ENCODE measurements around the gene USP6. TPM values are rescaled to one million over a fixed set of nuclear protein-coding genes. Genes with fewer than 3 reads are reported as not detected.

Gene USP6
- polyA plus RNA-seq, 2 of the 4 experiments (the other 2 are of a cell fraction), result 0.01 to 0.04 TPM

DNA sequence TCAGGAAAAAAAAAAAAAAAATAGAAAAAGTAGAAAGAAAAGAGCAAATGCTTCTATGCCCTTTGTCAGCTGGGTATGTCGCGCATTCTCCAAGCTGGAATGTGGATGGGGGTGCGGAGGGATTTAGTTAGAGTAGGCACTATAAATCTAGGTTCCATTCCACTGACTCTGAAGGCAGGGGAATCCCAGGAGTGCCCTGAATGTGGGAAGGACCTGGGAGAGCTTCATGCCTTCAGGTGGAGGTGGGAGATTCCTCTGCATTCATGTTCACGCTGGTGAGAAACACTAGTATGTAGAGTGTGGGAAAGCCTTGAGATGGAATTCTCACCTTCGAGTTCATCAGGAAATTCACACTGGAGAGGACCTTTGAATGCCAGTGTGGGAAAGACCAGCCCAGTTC lies 16.6 kb upstream of the USP6 start:
- ChIA-PET CTCF (no interaction called here), POLR2A (no interaction called here)
- Histone ChIP-seq H3K4me2 (no peak overlapping the region), H3K9me3 (peaks cover 95% of the 10 kb centered on the region), H3K4me3 (no peak overlapping the region), H3K4me1 (no peaks in the 10 kb centered on the region), H3K27ac (no peak overlapping the region)
- ATAC-seq (peak; percentile 20 to 32; a peak in 2 of 6 replicates), FAIRE-seq (no peak), DNase-seq (ENCODE audit: low read depth in 1 of 2, low spot score in 1 of 2) (no peak)
- 71% methylated on average over 5 of the region's 5 CpGs for WGBS (ENCODE audit: missing lambda C conversion rate)
- no peak for TF ChIP-seq FOXS1 (CRISPR knock-in tag; IDR thresholded peaks at IDR 0.05)
- TF ChIP-seq KDM1A (IDR thresholded peaks at IDR 0.05; ENCODE audit: low read depth), result no peak
- no peak for TF ChIP-seq EHF (CRISPR knock-in tag; IDR thresholded peaks at IDR 0.05)
- no peak for TF ChIP-seq TFCP2L1 (CRISPR knock-in tag; IDR thresholded peaks at IDR 0.05)
- no peak for TF ChIP-seq USF2 (IDR thresholded peaks at IDR 0.05)
- no peak for TF ChIP-seq NR3C1 (IDR thresholded peaks at IDR 0.05)
- TF ChIP-seq NFE2L2 (conservative IDR thresholded peaks at IDR 0.05; ENCODE audit: low read length), result no peak
- TF ChIP-seq, protein P1, sequence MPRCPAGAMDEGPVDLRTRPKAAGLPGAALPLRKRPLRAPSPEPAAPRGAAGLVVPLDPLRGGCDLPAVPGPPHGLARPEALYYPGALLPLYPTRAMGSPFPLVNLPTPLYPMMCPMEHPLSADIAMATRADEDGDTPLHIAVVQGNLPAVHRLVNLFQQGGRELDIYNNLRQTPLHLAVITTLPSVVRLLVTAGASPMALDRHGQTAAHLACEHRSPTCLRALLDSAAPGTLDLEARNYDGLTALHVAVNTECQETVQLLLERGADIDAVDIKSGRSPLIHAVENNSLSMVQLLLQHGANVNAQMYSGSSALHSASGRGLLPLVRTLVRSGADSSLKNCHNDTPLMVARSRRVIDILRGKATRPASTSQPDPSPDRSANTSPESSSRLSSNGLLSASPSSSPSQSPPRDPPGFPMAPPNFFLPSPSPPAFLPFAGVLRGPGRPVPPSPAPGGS (IDR thresholded peaks at IDR 0.05), result no peak
- TF ChIP-seq NPAS2 (CRISPR knock-in tag; IDR thresholded peaks at IDR 0.05; ENCODE audit: borderline replicate concordance), result no peak
- TF ChIP-seq RNF2 (IDR thresholded peaks at IDR 0.05; ENCODE audit: borderline replicate concordance, low read depth), result no peak
- TF ChIP-seq CBX2 (IDR thresholded peaks at IDR 0.05; ENCODE audit: borderline replicate concordance, low read depth), result no peak
- TF ChIP-seq SREBF2 (IDR thresholded peaks at IDR 0.05), result no peak
- no peak for TF ChIP-seq POLR2AphosphoS2 (conservative IDR thresholded peaks at IDR 0.05; ENCODE audit: low read length)
- no peak for TF ChIP-seq E2F6 (IDR thresholded peaks at IDR 0.05; ENCODE audit: borderline replicate concordance, low read depth)

- TF ChIP-seq HMGXB4 (CRISPR knock-in tag; IDR thresholded peaks at IDR 0.05; ENCODE audit: borderline replicate concordance), result no peak
- no peak for TF ChIP-seq ZC3H11A (IDR thresholded peaks at IDR 0.05)
- no peak for TF ChIP-seq CBX2 (IDR thresholded peaks at IDR 0.05; ENCODE audit: borderline replicate concordance, low read depth)
- TF ChIP-seq USF2 (IDR thresholded peaks at IDR 0.05), result no peak
- TF ChIP-seq CEBPB (IDR thresholded peaks at IDR 0.05), result no peak
- TF ChIP-seq BHLHE40 (IDR thresholded peaks at IDR 0.05; ENCODE audit: low read depth, low read length), result no peak
- TF ChIP-seq CHD2 (IDR thresholded peaks at IDR 0.05; ENCODE audit: low read length, partially characterized antibody), result no peak
- FAIRE-seq (no peak), ATAC-seq (peak; percentile 29 to 30; a peak in 2 of 6 replicates), DNase-seq (ENCODE audit: low read depth in 1 of 2, low spot score in 1 of 2) (no peak)
- no peak overlapping the region for H3K4me2 ChIP-seq
- ChIA-PET CTCF (no interaction called here), POLR2A (no interaction called here)
- H3K27ac ChIP-seq, result no peak overlapping the region
- WGBS (ENCODE audit: missing lambda C conversion rate), result 39% methylated on average over 6 of the region's 6 CpGs
- H3K4me3 ChIP-seq, result no peak overlapping the region
- no peaks in the 10 kb centered on the region for H3K4me1 ChIP-seq
- H3K9me3 ChIP-seq, result peaks cover 95% of the 10 kb centered on the region
Observed at GRCh38 chr17:5100832-5101231, 15.0 kb upstream of the USP6 start.
